Activated CD4-positive, CD25-positive, alpha-beta regulatory T cell treated with anti-CD3 and anti-CD28 coated beads, Interleukin-2, amount 50 U/mL, for 16 hours (primary cell): Measurements from ENCODE around the gene TMEM45B.
"Not testable (repeated sequence)": the region's sequence is repeated elsewhere in the genome, so short reads cannot be mapped to it uniquely, and the experiment has no call there.

ENCODE experiments used
- DNase-seq: peaks from one replicate; pipeline ENCODE4 v3.0.0-alpha.2; 2020; ENCODE audit warnings: low read depth, low spot score

Gene TMEM45B

DNA sequence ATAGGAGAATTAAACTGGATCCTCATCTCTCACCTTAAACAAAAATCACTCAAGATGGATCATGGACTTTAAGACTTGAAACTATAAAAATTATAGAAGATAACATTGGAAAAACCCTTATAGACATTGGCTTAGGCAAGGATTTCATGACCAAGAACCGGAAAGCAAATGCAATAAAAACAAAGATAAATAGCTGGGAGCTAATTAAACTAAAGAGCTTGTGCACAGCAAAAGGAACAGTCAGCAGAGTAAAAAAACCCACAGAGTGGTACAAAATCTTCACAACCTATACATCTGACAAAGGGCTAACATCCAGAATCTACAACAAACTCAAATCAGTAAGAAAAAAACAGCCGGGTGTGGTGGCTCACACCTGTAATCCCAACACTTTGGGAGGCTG lies 7.4 kb upstream of the TMEM45B start:
- not testable (repeated sequence) for DNase-seq

DNA sequence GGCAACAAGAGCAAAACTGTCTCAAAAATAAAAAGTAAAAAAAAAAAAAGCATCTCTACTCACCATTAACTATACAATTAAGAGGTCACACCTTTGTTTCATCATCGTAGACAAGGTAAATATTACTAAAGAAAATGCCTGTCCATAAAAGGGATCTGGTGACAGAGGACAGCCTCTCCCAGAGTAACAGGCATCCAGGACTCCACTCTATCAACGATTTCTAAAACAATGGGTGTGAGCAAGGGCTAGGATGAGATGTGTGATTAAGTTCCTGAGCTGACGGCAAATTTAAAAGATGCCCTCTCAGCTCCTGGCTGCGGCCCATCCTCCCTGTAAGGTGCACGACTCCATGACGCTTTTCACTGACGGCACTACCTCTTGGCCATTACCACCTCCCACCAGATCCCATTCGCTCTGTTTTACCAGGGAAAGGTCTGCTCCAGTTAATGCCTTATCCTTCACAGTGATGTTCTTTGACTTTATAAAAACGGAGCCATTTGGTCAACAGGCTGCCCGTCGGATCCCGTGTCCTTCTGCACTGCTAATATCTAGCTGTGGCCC lies 2.3 kb upstream of the TMEM45B start:
- no peak for DNase-seq

DNA sequence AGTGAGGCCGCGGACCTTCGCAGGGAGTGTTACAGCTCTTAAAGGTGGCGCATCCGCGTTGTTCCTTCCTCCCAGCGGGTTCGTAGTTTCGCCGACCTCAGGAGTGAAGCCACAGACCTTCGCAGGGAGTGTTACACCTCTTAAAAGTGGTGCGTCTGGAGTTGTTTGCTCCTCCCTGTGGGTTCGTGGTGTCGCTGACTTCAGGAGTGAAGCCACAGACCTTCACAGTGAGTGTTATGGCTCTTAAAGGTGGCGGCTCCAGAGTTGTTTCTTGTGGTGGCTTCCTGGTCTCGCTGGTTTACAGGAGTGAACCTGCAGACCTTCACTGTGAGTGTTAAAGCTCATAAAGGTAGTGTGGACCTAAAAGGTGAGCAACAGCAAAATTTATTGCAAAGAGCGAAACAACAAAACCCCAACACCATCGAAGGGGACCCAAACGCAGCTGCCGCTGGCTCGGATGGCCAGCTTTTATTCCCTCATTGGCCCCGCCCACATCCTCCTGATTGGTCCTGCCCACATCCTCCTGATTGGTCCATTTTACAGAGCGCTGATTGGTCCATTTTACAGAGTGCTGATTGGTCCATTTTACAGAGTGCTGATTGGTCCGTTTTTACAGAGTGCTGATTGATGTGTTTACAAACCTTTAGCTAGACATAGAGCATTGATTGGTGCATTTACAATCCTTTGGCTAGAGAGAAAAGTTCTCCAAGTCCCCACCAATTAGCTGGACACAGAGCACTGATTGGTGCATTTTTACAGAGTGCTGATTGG lies 1.2 kb upstream of the TMEM45B start:
- DNase-seq: peak; percentile 5

DNA sequence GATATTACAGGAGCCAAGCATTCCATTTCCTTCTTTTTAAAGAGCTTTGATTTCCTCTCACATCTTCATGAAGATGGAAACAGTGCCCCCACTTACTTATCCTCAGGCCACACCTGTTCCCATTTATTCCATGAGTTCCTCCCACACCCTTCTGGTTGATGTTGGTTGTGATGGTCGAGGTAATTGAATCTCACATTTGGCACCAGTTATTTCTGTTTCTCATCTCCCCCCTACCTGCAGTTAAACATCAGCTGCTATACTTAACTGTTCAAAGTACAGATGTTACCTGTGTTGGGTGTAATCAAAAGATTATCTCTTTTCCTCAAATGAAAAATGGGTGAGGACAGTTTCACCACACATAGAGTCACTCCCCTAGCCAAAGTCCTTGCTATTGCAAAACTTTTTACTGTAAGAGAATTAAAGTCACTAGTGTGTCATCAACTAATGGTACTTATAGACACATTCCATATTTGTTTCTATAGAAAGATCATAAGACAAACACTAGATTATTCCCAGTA lies 1.9 kb downstream of the TMEM45B start:
- no peak for DNase-seq

DNA sequence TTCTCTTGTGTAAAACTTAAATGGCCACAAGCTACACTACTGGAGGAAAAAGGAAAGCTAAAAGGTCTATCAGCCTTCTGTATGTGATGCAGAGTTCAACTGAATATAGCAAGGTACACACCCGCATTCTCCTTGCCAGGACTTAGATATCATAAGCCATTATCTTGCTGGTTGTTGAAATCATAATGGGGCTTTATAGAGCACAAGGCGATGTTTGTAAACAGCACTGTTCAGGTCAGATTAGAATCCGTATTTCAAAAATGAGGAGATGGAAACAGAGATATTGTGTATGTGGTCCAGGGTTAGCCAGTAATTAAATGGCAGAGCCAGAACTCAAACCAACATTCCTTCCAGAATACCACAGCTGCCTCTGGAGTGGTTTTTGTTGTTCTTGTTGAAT lies 2.6 kb downstream of the TMEM45B start:
- DNase-seq: not testable (repeated sequence)

DNA sequence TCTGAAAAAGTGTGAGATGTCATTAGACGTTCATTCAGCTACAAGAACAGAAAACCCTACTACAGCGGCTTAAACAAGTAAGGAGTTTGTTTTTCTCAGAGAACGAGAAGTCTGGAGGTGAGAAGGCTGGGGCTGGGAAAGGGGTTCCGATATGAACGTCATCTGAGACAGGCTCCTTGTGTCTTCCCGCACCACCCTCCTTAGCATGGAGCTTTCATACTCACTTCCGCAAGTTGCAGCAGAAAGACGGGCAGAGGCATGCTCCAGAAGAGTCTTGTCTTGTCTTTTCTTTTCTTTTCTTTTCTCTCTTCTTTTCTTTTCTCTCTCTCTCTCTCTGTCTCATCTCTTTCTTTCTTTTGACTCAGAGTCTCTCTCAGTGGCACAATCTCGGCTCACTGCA lies 3.6 kb downstream of the TMEM45B start:
- no peak for DNase-seq

DNA sequence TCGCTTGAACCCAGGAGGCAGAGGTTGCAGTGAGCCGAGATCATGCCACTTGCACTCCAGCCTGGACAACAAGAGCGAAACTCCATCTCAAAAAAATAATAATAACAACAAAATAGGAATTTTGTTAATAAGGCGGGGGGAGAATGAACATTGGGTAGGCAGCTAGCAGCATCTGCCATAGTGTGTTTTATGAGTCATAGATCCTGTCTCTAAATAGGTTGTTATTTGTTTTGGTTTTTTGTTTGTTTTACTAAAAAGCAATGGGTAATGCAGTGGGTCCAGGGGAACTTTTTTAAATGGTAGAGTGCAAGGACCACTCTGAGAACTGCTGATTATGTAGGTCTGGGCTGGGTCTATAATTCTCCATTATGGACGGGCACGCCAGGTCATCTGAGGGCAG lies 4.6 kb downstream of the TMEM45B start:
- DNase-seq: not testable (repeated sequence)

DNA sequence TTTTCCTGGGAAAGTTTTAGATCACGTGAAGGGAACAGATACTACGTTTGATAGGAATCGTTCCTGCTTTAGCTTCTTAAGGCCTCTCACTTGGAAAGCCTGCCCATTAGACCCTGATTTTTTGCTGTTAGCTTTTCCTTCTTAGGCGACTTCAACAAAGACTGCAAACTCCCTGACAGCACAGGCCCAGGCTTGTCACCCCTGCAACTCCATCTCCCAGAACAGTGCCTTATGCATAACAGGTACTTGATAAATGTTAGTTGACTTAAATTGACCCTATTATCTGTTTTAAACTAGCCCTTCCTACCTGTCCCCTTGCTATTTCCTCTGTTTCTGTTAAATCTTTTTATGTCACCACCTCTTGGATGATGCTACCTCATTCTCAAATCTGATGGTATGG lies 7.6 kb downstream of the TMEM45B start:
- not testable (repeated sequence) for DNase-seq

DNA sequence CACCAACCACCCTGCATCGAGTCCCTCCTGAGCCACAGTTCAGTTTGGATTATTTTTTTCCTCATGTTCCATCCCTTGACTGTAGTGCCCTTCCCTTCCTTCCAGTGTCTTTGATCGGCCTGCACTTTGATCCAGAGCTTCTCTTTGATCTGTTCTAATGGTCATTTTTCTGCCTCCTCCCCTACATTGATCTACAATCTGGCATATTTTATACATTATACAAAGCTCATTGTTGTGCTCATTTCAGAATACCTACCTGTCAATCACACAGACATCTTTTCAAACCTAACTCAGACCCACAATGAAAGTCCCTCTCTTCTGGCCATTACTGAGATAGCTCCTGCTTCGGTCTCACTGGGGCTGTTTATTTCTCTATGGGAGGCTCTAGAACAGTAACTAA lies 8.2 kb downstream of the TMEM45B start:
- DNase-seq: not testable (repeated sequence)

DNA sequence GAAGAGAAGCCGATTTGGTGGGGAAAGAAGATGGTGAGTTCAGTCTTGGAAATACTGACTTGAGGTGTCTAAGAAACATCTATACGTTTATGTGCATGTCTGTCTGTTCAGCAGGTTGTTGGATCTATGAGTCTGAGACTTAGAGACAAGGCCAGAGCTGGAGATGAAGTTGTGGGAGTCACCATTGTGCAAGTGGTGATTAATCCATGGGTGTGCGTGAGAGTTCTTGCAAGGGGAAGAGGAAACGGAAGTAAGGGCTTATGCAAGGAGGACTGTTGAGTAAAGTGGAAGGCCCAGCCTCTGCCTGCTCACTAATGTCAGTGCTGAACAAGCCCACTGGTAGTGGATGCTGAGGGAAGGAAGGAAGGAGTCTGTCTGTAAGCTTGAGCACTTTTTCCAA lies 9.7 kb downstream of the TMEM45B start:
- DNase-seq: no peak

DNA sequence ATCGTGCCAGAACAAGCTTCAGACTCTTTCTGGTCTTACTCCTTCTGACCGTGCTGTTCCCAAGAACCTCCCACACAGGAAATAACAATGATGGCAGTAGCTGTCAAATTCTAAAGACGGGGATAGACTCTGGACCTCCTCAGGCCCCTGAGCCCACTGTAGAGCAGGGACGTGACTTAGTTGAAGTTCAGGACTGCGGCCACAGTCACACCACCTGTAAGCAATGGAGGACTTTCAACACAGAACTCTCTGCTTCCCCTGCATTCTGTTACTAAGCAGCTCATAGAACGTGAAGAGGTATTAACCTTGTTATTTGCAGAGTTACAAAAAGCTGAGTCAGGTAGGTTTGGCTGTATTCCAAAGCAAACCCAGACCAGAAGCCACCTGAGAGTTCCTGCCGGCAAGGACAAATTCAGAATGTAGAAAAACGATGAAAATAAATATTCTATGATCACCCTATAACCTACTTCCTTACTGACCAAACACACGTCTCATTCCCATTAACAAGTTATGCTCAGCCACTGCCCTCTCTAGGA lies 12.7 kb downstream of the TMEM45B start:
- no peak for DNase-seq

DNA sequence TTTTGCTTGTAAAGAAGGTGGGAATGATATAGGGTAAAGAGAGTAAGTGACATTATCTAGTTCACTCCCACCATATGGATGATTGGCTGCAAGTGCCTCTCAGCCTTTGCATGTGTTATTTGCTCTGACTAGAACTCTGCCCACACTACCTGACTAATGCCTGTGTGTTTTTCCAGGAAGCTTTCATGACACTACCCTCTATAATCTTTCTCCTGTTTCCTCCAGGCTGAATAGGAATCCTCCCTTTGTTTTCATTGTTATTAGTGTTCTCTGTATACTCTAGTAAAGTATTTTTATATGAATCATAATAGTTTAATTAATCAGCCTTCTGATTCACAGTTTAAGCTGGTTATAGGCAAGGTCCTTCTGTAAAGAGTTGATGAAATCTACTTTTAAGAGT lies 13.8 kb downstream of the TMEM45B start:
- DNase-seq: not testable (repeated sequence)

DNA sequence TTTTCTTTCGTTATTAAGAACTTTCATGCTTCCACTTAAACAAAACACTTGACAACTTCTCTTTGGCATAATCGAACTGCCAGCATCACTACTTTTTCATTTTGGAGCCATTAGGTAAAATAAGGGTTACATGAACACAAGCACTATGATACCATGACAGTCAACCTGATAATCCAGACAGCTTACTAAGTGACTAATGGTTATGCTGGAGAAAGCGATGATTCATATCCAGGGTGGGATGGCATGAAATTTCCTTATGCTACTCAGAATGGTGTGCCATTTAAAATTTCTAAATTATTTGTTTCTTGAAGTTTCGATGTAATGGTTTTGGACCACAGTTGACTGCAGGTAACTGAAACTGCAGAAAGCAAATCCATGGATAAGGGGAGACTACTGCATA lies 15.6 kb downstream of the TMEM45B start:
- DNase-seq: not testable (repeated sequence)

DNA sequence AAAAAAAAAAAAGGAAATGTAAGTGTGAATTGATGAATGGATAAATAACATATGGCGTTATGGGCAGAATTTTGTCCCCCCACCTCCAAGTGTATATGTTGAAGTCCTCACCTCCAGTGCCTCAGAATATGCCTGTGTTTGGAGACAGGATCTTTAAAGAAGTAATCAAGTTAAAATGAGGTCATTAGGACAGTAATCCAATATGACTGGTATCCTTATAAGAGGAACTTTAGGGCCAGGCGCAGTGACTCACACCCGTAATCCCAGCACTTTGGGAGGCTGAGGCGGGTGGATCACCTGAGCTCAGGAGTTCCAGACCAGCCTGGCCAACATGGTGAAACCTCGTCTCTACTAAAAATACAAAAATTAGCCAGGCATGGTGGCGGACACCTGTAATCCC lies 17.6 kb downstream of the TMEM45B start:
- not testable (repeated sequence) for DNase-seq

DNA sequence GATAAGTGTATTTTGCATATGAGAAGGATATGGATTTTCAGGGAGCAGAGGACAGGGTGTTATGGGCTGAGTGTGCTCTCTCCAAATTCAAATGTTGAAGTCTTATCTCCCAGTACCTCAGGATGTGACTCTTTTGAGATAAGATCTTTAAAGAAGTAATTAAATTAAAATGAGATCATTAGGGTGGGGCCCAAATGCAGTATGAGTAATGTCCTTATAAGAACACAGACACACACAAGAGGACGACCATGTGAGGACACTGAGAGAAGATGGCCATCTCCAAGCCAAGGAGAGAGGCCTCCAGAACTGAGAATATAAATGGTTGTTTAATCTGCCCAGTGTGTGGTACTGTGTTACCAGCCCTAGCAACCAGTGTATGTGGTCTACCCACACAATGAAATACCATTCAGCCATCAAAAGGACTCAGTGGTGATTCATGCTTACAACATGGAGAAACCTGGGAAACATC lies 20.8 kb downstream of the TMEM45B start:
- not testable (repeated sequence) for DNase-seq

DNA sequence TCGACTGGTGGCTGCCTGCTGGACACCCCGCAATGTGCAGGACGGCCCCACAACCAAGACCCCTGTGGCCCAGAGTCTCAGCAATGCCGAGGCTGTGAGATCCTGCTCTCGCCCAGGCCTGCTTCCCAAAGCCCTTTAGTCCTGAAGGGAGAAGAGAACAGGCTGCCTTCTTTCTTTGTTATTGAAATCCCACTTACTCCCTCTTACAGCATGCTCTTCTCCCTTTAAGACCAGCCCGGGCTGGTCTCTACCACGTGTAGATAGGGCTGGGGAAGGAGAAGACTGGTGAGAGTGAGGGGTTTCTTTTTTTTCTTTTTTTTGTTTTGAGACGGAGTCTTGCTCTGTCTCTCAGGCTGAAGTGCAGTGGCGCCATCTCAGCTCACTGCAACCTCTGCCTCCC lies 21.3 kb downstream of the TMEM45B start:
- no peak for DNase-seq

DNA sequence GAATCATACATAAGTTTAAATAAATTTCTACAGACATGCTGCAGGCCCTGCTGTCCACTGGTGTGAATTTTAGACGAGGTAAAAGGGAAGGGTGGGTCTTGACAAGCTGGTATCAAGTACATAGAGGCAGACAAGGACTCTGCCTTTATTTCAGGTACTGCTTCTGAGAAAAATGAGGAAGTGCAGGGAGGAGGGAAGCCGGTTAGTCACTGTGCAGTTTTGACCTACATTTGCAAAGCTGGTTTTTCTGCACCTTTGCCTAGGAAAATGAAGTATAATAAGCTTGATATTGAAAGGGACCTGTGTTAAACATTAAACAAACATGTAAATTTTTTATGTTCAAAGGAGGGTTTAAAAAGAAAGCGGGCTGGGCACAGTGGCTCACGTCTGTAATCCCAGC lies 24.6 kb downstream of the TMEM45B start:
- no peak for DNase-seq

DNA sequence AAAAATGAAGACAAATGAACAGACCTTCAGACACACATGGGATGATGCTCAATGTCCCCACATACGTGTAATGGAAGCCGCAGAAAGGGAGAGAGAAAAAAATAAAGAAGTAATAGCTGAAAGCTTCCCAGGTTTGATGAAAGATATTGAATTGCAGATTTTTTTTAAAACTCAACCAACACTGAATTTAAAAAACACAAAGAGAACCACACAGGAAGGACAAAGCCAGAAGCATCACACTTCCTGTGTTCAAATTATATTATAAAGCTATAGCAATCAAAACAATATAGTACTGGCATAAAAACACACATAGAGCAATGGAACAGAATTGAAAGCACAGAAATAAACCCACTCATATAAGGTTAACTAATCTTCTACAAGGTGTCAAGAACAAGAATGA lies 26.5 kb downstream of the TMEM45B start:
- DNase-seq: no peak

DNA sequence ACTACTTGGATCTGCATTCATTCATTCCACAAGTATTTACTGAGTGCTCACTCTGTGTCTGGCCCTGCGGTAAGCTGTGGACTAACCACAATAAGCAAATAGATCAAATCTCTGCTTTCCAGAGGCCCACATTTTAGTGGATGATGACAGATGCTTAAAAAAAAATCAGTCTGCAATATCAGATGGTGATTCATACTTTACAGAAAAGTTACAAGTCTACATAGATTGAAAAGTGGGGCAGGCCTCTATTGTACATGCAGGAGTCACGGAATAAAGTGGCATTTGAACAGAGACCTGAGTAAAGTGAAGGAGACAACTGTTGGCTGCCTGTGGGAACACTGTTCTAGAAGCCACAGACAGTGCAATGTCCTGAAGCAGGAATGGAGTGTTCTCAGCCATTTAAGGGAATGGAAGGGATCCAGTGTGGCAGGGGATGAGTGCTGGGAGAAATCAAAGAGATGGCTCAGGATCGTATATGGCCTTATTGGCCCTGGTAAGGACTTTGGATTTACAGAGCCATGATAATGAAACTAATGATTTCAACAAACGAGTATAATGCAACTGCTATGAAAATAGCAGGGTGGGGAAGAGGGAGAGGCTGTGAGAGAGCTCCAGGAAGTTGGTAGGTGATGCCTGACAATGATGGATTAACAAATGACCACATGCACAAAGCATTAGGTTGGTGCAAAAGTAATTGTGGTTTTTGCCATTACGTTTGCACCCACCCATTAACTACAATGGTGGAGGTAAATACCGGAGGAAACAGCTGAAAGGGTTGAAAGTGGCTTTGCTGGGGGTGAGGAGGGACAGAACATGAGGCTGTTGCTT lies 31.1 kb downstream of the TMEM45B start:
- DNase-seq: no peak

DNA sequence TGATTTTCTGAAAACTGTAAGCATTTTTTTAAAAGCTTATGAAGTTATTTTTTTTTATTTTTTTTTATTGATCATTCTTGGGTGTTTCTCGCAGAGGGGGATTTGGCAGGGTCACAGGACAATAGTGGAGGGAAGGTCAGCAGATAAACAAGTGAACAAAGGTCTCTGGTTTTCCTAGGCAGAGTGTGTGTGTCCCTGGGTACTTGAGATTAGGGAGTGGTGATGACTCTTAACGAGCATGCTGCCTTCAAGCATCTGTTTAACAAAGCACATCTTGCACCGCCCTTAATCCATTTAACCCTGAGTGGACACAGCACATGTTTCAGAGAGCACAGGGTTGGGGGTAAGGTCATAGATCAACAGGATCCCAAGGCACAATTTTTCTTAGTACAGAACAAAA lies 31.7 kb downstream of the TMEM45B start:
- DNase-seq: not testable (repeated sequence)

DNA sequence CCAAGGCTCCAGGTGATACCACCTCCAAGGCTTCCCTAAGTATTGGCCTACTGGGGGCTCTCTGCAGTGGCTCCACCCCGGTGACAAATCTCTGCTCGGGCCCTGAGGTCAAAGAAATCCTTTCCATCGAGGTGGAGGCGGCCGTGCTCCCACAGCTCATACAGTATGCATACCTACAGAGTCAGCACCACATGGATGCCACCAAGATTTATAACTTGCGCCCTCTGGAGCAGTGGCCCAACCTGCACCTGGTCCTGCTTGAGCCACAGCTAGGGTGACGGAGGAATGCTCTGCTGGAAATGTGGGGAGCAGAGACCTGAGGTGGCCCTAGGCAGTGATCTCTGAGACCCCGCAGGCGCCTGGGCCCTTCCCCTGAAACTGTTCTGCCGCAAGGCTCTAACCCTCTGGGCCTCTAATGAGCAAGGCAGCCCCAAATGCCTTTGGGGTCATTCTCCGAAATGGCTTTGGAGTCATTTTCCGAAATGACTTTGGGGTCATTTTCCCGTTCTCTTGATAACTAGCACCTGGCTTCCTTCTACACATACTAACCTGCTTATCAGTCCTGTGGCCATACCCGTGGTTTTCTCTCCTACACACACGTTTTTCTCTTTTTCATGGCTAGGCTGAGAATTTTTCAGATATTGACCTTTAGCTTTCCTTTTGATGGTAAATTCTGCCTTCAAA lies 33.9 kb downstream of the TMEM45B start:
- no peak for DNase-seq
